Endothelial cell of umbilical vein (primary cell): ENCODE data around the gene BIN1. TPM values are rescaled to one million over a fixed set of nuclear protein-coding genes. Genes with fewer than 3 reads are reported as not detected.
A peak's percentile ranks its signal among the peaks of the same experiment; 100 is the strongest.

Experiments used
- BruUV-seq: library from RNA; stranded (reverse); fragments of 400-500 nt; replicated peaks from 2 replicates; lab custom pipeline; 2021; lab: Mats Ljungman, UMichigan
- CTCF ChIA-PET: fragments of 300-600, 350-600 bp; sonication (Branson Sonifier 250); formaldehyde crosslinking; loops from one replicate; lab custom pipeline; 2021; ENCODE audit warnings: antibody characterized with exemption, inconsistent platforms; lab: Charles Lee
- POLR2A ChIA-PET: fragments of 300-600, 350-600 bp; sonication (Branson Sonifier 250); formaldehyde crosslinking; loops from one replicate; lab custom pipeline; 2021; ENCODE audit warnings: antibody characterized with exemption, inconsistent platforms; lab: Charles Lee
- DNase-seq: peaks from one replicate; pipeline ENCODE4 v3.0.0-alpha.2; 2011; ENCODE audit warnings: low read depth, low spot score
- FAIRE-seq: peaks from 2 replicates; lab custom pipeline; 2011; peaks lifted over from hg19 to GRCh38; lab: Jason Lieb, UNC
- H2AFZ ChIP-seq: 2 replicates; pipeline ENCODE4 v1.6.0; 2012; ENCODE audit warnings: low read depth, low read length, control low read depth, inconsistent platforms
- H3K27ac ChIP-seq: 2 replicates; pipeline ENCODE4 v1.5.1; 2011; ENCODE audit warnings: low read depth, mild to moderate bottlenecking, control low read depth, low read length, moderate library complexity; ENCODE audit not compliant: insufficient read depth
- H3K27me3 ChIP-seq, 2 experiments: 2 replicates each; pipeline versions ENCODE4 v1.6.0 to v1.6.1; 2011; ENCODE audit warnings: low read length in 2 of 2, mixed read lengths in 1 of 2; ENCODE audit not compliant: control insufficient read depth in 2 of 2, insufficient read depth in 2 of 2
- H3K36me3 ChIP-seq, 2 experiments: 2 replicates in 1 of 2; 3 replicates in 1 of 2; pipeline ENCODE4 v1.5.1; 2011; ENCODE audit warnings: low read length in 2 of 2, mild to moderate bottlenecking in 1 of 2, moderate library complexity in 1 of 2; ENCODE audit not compliant: control insufficient read depth in 2 of 2, insufficient read depth in 2 of 2; ENCODE audit errors: extremely low read depth in 1 of 2
- H3K4me1 ChIP-seq: 3 replicates; pipeline ENCODE4 v1.5.1; 2011; ENCODE audit warnings: mild to moderate bottlenecking, low read length; ENCODE audit not compliant: control insufficient read depth, insufficient read depth; ENCODE audit errors: extremely low read depth
- H3K4me2 ChIP-seq: 2 replicates; pipeline ENCODE4 v1.6.1; 2011; ENCODE audit warnings: low read length, control low read depth, mixed read lengths; ENCODE audit not compliant: insufficient read depth
- H3K4me3 ChIP-seq, 3 experiments: fragments of 200-600 bp in 1 of 3; sonication (generic), shearing (Covaris generic) in 1 of 3; replicated peaks in 1 of 3; 2 replicates each; pipeline ENCODE4 v1.5.1; 2011 to 2016; ENCODE audit warnings: control low read depth in 3 of 3, low read length in 3 of 3, mild to moderate bottlenecking in 2 of 3, inconsistent platforms in 1 of 3, low read depth in 1 of 3, moderate library complexity in 1 of 3; ENCODE audit not compliant: insufficient read depth in 1 of 3
- H3K79me2 ChIP-seq: 2 replicates; pipeline ENCODE4 v1.6.0; 2012; ENCODE audit warnings: low read length, inconsistent platforms; ENCODE audit not compliant: control insufficient read depth, insufficient read depth
- H3K9ac ChIP-seq: replicated peaks from 2 replicates; pipeline ENCODE3; 2011; ENCODE audit warnings: low read length, control low read depth; ENCODE audit not compliant: insufficient read depth; ENCODE audit errors: extremely low read depth
- H3K9me1 ChIP-seq: replicated peaks from 3 replicates; pipeline ENCODE4 v1.6.0; 2011; ENCODE audit warnings: mild to moderate bottlenecking, low read length; ENCODE audit not compliant: control insufficient read depth, insufficient read depth; ENCODE audit errors: extremely low read depth
- H3K9me3 ChIP-seq: replicated peaks from 2 replicates; pipeline ENCODE4 v1.5.1; 2012; ENCODE audit warnings: low read length, inconsistent platforms; ENCODE audit not compliant: control insufficient read depth, insufficient read depth
- H4K20me1 ChIP-seq: replicated peaks from 2 replicates; pipeline ENCODE3; 2011; ENCODE audit warnings: mild to moderate bottlenecking, low read length; ENCODE audit not compliant: control insufficient read depth, insufficient read depth; ENCODE audit errors: extremely low read depth
- EZH2 ChIP-seq: IDR thresholded peaks from 2 replicates; pipeline ENCODE4 v1.6.1; 2012; ENCODE audit warnings: borderline replicate concordance, low read depth, mild to moderate bottlenecking, moderate library complexity, low read length, inconsistent platforms; ENCODE audit not compliant: severe bottlenecking
- FOS ChIP-seq: IDR thresholded peaks from 2 replicates; pipeline ENCODE4 v1.6.1; 2011; ENCODE audit warnings: mild to moderate bottlenecking, low read length, moderate library complexity, borderline replicate concordance; ENCODE audit not compliant: insufficient read depth
- JUN ChIP-seq: IDR thresholded peaks from 2 replicates; pipeline ENCODE4 v1.6.1; 2011; ENCODE audit warnings: borderline replicate concordance, low read depth; ENCODE audit not compliant: insufficient read length, insufficient read depth
- MYC ChIP-seq: IDR thresholded peaks from one replicate; pipeline ENCODE4 v1.6.1; 2011; ENCODE audit warnings: mild to moderate bottlenecking, low read depth, low read length
- POLR2A ChIP-seq: IDR thresholded peaks from 2 replicates; pipeline ENCODE4 v1.6.1; 2012; ENCODE audit warnings: low read depth, mild to moderate bottlenecking, control low read depth, low read length
- POLR2AphosphoS5 ChIP-seq: IDR thresholded peaks from 2 replicates; pipeline ENCODE4 v1.6.1; 2012; ENCODE audit warnings: low read depth, mild to moderate bottlenecking, control low read depth, low read length, moderate library complexity; ENCODE audit not compliant: insufficient read depth
- dilution Hi-C: fragments of 300-500 bp; cut with MboI; formaldehyde crosslinking; loops from one replicate; pipeline ENCODE4 v1.15.0; 2019; ENCODE audit warnings: low sequenced_read_pairs; ENCODE audit not compliant: extremely low pct_ligation_motif_present
- intact Hi-C: fragments of 100-400 bp; cut with micrococcal nuclease; formaldehyde crosslinking; loops from one replicate; pipeline ENCODE4 v1.10.0; 2022
- polyA plus RNA-seq, 4 experiments: library from polyadenylated mRNA; depleted of rRNA in 3 of 4; stranded (reverse) in 3 of 4; unstranded in 1 of 4; fragments of >200 nt; gene quantifications; 2 replicates each; pipeline versions ENCODE4 v1.2.1 to v1.2.3, GENCODE V29; 2011 to 2012; ENCODE audit warnings: missing spikeins in 1 of 4
- total RNA-seq: library from RNA; stranded (reverse); gene quantifications from 2 replicates; pipeline ENCODE4 v1.2.3, GENCODE V29; 2021

Gene BIN1
- total and polyA plus RNA-seq, 2 donors (not counting 3 experiments of a cell fraction or from before 2014, with no cell fraction given) = 26.3 to 36.9 TPM

DNA sequence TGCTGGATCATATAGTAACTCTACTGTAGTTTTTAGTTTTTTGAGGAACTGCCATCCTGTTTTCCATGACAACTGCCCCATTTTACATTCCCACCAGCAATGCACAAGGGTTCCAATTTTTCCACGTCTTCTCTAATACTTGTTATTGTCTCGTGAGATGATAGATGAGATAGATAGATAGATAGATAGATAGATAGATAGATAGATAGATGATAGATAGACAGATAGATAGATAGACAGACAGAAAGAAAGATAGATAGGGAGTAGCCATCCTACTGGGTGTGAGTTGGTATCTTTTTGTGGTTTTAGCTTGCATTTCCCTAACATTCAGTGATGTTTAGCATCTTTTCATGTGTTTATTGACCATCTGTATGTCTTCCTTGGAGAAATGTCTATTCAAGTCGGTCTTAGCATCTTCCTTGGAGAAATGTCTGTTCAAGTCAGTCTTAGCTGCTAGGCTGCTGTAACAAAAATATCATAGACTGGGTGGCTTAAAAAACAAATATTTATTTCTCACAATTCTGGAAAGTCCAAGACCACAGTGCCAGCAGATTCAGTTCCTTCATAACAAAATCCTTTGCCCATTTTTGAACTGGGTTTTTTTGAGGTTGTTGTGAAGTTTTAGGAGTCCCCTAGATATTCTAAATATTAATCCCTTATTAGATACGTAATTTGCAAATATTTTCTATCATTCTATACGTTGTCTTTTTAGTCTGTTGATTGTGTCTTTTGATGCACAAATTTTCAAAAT lies 98.5 kb downstream of the BIN1 start:
- Histone ChIP-seq H3K79me2 (no peaks in the 10 kb centered on the region), H2AFZ (no peak overlapping the region), H3K9me1 (no peaks in the 10 kb centered on the region), H3K9ac (no peak overlapping the region), H3K27me3 (peaks cover 4% of the 10 kb centered on the region in 2 experiments), H3K4me3 (no peak overlapping the region), H3K4me1 (no peaks in the 10 kb centered on the region), H3K27ac (no peak overlapping the region), H4K20me1 (no peaks in the 10 kb centered on the region), H3K36me3 (no peaks in the 10 kb centered on the region), H3K9me3 (no peaks in the 10 kb centered on the region), H3K4me2 (no peak overlapping the region)
- dilution Hi-C loops = no loop called here
- intact Hi-C loops = no loop called here
- CTCF ChIA-PET = no interaction called here
- no peak for FAIRE-seq
- no peak for DNase-seq
- no TSS peak for BruUV-seq
- POLR2A ChIA-PET = no interaction called here
- TF ChIP-seq POLR2AphosphoS5 (no peak), FOS (no peak), EZH2 (no peak), MYC (no peak), JUN (no peak), POLR2A (no peak)

DNA sequence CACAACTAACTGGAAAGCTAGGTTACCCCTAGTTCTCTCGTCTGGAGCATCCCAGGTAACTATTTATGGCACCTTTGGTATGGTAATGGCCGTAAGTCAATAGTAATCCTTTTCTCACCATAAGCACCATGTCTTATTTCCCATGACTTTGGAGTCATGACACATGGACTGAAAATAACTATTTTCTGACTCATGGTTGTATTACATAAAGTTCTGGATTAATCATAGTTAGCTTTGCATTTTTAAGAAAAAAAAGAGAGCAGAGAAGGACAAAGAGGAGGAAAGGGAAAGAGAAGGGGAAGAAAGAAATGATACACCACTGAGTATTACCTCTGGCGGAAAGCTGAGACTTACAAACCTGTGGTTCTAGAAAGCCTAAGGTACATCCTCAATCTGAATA lies 99.3 kb downstream of the BIN1 start:
- H3K9ac ChIP-seq = no peak overlapping the region
- H3K4me2 ChIP-seq = no peak overlapping the region
- BruUV-seq = no TSS peak
- ChIA-PET CTCF (no interaction called here), POLR2A (no interaction called here)
- FAIRE-seq (no peak), DNase-seq (no peak)
- dilution Hi-C loops (no loop called here), intact Hi-C loops (no loop called here)
- no peaks in the 10 kb centered on the region for H3K9me3 ChIP-seq
- peaks cover 4% of the 10 kb centered on the region in 2 experiments for H3K27me3 ChIP-seq
- TF ChIP-seq EZH2 (no peak), FOS (peak; percentile 44), JUN (no peak)
- H4K20me1 ChIP-seq = no peaks in the 10 kb centered on the region
- no peak overlapping the region for H3K4me3 ChIP-seq
- H3K36me3 ChIP-seq = no peaks in the 10 kb centered on the region
- no peak overlapping the region for H3K27ac ChIP-seq
- no peak overlapping the region for H2AFZ ChIP-seq
- no peaks in the 10 kb centered on the region for H3K4me1 ChIP-seq
- H3K79me2 ChIP-seq = no peaks in the 10 kb centered on the region
- no peaks in the 10 kb centered on the region for H3K9me1 ChIP-seq
